NCI-H1436 (cell line): Measurements from ENCODE around the gene TOR1AIP2.
A peak's percentile ranks its signal among the peaks of the same experiment; 100 is the strongest.

ENCODE experiments used
- DNase-seq: peaks from one replicate; lab custom pipeline; 2025; lab: John Stamatoyannopoulos, UW

Gene TOR1AIP2

DNA sequence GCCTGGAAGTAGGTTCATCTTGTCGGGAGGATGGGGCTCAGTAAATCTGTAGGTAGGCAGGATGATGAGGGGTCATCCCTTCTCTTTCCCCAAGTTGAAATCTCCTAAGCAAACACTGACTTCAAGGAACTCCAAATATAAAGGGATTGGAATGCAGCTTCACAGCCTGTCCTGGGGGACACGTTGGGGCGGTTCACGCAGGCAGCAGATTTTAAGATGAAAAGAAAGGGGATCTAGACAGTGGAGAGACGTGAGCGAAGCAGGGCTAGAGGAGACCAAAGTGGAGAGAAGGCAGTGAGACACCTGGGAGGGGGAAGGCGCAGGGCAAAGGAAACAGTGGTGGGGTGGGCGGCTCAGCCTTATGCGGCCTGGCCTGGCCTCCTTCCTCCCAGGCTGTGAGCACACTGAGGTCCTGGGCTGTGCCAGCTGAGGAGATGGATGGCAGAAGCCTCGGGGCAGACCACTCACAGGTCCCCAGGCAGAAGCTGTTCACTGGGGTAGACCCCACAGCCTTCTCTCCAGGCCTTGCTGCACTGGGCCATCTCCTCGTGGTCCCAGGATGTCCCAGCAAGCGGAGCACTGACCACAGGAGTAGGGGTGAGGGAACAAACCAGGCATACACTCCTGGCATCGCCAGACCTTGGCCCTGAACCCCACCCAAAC, 51.7 kb downstream of the TOR1AIP2 start:
- no peak for DNase-seq

DNA sequence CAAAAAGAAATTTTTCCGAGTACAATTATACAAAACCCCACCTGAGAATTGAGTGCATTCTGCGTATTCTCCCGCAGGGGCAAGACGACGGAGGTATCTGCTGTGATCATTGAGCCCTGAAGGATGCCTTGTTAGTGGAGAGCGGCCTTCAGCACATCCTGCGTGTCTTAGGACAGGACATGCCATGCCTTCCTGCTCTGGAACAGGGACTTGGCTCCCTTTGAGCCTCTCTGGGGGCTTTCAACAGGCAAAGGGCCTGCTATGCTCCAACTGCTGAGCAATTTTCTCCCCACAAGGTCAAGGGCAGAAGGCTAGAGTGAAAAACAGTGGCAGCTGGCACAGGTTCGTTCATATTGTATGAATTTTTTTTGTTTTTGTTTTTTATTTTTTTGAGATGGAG, 52.4 kb downstream of the TOR1AIP2 start:
- DNase-seq, result no peak

GRCh38 chr1:179824265-179824664, 53.3 kb downstream of the TOR1AIP2 start:
- no peak for DNase-seq

DNA sequence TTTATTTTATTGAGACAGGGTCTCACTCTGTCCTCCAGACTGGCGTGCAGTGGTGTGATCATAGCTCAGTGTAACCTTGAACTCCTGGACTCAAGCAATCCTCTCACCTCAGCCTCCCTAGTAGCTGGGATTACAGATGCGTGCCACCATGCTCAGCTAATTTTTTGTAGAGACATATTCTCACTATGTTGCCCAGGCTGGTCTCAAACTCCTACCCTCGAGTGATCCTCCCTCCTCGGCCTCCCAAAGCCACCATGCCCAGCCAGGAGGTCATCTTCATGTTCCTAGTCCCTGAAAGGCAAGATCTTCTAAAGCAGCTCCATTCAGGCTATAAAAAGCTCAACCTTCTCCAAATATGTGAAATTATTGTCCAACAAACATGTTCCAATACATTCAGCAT, 53.9 kb downstream of the TOR1AIP2 start:
- no peak for DNase-seq

DNA sequence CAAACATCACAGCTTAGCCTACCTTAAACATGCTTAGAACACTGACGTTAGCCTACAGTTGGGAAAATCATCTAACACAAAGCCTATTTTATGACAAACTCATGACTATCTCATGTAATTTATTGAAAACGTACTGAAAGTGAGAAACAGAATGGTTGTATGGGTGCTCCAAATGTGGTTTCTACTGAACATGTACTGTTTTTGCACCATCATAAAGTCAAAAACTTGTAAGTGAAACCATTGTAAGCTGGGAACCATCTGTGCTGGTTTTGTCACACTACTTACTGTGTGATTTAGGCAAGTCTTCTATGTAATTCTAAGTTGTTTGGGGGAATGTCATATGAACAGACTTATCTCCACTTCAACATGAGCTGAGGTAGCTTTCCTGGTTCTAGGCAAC, 55.5 kb downstream of the TOR1AIP2 start:
- no peak for DNase-seq

- no peak for DNase-seq
Observed at GRCh38 chr1:179821524-179821923, 56.1 kb downstream of the TOR1AIP2 start.

GRCh38 chr1:179820226-179820970, 57.2 kb downstream of the TOR1AIP2 start:
- no peak for DNase-seq

DNA sequence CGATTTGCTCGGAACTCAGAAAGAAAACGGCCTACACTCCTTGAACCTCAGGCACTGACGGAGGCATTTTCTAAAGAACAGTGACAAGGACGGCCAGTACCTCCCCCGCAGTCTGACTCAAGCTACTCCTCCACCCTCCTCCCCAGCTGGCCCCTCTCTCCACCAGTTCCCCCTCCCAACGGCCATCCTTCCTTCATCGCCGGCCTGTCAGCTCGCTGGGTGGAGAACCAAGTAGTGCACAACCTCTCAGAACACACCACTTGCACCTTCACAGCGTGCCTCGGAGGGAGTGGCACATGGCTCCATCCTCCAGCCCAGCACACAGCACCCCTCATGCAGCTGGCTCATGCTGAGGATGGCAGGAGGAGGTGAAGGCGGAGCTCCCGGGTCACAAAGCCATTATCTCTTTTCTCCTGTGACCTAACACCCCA, 58.8 kb downstream of the TOR1AIP2 start:
- DNase-seq, result no peak

GRCh38 chr1:179818260-179818659, 59.3 kb downstream of the TOR1AIP2 start:
- DNase-seq, result no peak

DNA sequence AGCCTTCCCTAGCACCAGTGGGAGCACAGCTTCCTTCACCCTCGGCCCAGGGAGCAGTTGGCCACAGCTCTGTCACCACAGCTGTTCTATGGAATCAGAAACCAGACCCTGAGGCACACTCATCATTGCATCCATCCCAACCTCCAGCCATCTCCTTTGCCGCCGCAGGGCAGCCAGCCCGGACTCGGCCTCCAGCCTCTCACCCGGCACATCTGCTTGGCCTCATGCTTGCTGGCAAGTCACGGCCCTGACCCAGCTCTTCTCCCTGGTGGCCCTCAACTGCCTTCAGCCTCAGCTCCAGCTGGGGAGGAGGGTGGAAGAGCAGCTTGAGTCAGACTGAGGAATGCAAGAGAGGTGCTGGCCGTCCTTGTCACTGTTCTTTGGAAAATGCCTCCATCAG, 59.8 kb downstream of the TOR1AIP2 start:
- no peak for DNase-seq

DNA sequence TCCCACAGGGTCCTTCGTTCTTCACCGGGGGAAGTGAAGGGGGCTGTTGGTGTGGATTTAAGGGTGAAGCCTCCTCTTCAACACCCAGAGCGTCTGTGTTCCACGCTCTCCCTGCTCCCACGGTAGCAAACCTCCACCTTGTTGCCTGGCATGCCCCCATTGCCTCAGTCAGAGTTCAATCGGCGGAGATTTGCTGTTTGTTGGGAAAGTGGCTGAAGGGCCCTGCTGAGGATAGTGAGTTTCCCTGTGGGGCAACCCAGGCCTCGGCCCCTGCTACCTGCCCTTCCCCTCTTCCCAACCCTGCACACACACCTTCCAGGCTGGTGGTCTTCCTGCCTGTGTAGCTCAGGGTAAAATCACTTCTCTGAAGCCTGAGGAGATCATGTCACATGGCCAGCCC, 60.5 kb downstream of the TOR1AIP2 start:
- no peak for DNase-seq

GRCh38 chr1:179816196-179816960, 61.2 kb downstream of the TOR1AIP2 start:
- no peak for DNase-seq

- no peak for DNase-seq
Observed at GRCh38 chr1:179815641-179816040, 62.0 kb downstream of the TOR1AIP2 start.

DNA sequence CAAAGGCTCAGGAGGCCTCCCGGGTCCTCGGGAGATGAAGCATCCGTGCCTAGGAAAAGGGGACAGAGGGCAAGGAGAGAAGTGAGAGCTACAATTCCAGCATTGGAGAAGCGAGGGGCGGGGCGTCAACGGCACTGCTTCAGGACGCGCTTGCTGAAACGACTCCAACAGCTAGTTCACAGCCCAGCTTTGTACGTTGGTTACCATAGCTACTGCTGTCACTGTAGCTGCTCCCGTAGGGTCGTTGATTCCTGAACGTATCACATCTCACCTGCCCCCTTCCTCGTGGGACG, 63.1 kb downstream of the TOR1AIP2 start:
- no peak for DNase-seq

DNA sequence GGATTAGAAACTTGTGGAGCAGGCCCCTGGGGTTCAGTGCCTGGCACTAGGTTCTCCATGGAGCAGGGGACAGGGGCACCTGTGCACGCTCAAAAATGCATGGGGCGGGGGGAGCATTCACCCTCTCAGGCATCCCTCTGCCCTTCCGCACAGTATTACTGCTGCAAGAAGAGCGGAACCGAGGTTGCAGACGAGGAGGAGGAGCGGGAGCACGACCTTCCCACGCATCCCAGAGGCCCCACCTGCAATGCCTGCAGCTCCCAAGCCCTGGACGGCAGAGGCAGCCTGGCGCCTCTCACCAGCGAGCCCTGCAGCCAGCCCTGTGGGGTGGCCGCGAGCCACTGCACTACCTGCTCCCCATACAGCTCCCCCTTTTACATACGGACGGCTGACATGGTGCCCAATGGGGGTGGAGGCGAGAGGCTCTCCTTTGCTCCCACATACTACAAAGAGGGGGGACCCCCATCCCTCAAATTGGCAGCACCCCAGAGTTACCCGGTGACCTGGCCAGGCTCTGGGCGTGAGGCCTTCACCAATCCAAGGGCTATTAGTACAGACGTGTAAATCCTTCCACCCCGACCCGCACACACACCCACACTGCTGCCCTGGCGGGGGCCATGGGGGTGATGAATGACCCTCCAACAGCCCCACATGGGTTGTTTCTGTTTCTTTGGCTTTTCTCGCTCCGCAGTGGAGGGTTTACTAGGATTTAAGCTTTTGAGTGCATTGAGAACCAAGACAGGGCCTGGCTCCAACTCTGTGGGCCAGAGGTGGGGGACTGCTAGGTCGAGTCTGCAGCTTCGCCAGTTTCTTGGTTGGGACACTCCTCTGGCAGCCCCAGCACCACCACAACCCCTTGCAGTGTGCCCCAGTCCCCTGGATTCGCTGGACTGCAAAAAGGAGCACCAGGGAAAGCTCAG, 63.7 kb downstream of the TOR1AIP2 start:
- no peak for DNase-seq

DNA sequence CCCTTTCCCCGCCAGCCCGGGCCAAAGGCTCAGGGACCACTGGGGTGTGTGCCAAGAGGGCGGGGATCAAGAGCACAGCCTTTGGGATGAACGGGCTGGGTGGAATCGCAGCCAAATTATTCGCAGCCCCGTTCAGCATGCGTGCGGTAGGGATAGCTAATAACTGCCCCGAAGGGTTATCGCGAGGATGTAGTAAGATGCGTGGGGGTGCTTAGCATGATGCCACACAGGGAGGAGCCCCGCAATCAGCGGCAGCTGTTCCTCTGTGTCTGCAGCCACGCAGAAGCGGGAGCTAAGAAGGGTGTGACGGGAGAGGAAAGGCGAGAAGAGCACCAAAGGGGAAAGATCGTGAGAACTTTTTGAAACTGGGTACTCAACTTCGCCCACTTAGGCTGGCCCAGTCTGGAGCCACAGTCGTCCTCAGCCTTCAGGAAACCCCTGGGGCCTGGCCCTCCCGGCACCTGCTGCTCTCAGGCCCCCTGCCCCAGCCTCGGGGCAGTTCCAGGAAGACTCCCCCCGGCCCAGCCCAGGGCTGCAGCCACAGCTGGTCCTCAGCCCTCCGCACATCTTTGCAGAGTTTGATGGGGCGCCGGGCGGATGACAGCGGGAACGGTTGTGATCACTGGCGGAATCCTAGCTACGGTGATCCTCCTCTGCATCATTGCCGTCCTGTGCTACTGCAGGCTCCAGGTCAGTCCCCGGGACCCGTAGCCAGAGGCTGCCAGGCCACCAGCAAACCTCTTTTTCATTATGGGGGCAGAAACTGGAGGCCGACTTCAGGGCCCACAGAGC, 64.9 kb downstream of the TOR1AIP2 start:
- DNase-seq, result no peak

GRCh38 chr1:179810367-179810715, 67.3 kb downstream of the TOR1AIP2 start:
- no peak for DNase-seq

- peak; percentile 73 for DNase-seq
Observed at GRCh38 chr1:179809506-179810366, 67.9 kb downstream of the TOR1AIP2 start.

DNA sequence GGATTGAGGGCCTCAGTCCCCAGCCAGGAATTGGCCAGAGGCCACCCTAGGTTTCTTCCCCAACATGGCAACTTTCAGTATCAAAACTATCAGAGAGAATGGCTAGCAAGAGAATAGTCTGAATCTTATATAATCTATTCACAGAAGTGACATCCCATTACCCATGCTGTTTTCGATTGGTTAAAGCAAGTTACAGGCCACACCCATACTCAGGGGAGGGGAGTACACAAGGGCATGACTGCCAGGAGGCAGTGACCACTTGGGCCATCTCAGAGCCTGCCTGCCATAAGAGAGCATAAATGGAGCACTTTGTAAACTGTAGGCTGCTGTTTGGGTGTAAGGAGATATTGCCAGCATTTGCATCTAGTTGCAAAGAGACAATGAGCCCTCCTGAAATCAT, 69.1 kb downstream of the TOR1AIP2 start:
- no peak for DNase-seq

DNA sequence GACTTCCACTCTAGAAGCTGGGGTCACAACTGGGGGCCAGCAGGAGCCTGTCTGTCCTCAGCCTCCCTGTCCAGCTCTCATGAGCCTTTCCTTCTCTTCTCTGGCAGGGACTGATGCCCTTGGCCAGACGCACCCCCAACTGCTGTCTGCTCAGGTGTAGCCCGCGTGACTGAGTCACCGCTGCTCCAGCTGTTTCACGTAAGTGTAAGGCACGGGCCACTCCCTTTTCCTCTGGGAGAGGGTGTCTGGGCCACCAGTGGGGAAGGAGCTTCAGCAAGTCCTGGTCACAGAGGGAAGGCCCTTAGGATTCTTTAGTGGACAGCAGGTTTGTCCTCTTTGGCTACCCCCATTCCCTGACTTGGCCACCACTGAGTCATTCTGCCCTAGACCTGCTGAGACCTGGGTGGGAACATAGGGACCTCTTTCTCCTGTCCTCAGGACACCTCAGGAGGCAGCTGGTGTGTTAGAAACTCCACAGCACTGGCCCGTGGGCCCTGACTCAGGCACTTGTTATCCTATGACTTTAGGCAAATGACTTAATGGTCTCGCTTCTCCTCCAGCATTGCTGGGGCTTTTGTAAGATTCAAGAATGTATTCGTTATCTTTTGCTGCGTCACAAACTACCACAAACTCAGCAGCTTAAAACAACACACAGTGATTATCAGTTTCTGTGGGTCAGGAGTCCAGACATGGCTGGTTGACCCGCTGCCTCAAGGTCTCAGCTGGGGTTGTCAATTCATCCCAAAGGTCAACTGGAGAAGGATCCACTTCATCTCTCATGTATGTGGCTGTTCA, 69.7 kb downstream of the TOR1AIP2 start:
- no peak for DNase-seq
